Measurements from ENCODE around the gene ILDR1.

Gene ILDR1

DNA sequence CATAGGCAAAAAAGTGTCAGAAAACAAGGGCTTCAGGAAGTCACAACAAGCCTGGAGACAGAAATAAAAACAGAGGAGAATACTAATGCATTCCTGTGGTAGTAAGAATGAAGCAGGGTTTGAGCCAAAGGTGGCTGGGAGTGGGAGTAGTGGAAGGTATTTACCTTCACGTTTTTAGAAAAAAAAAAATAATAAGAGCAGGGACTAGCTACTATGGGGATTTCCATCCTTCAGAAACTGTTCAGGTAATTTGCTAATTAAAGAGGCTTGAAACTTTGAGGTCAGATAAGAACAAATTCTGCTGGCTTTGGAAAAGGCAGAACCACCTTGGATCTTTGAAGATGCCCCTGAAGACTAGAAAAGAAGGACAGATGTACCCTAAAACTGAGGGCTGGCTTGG is 18.4 kb downstream of the ILDR1 start:
- Mint-ChIP-seq H3K4me1 (peaks cover 29% of the 10 kb centered on the region), H3K4me3 (no peak overlapping the region), H3K27ac (peak overlapping the region; percentile 29), H3K36me3 (no peaks in the 10 kb centered on the region), H3K9me3 (no peaks in the 10 kb centered on the region)
- ATAC-seq (no peak), DNase-seq (ENCODE audit: low spot score in 2 of 2) (peak in 1 of 2 donors; percentile 2)

DNA sequence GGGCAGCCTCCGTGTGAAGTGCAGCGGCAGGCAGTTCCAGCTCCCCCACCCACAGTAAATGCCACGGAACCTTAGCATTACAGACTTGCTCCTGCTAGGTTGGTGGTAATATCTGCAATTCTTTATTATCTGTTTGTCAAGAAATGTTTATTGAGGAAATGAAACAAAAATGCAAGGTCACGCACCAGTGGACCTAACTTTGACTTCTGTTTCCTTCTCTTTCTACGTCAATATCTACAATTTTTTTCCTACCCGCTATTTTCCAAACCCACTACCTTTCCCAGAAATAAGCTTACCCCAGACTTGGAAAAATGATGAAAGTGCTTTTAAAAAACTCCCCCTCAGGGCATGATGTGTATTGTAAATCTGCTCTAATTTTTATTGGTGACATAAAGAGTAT is 18.9 kb downstream of the ILDR1 start:
- Mint-ChIP-seq H3K36me3 (no peaks in the 10 kb centered on the region), H3K27ac (peak overlapping the region; percentile 29), H3K4me1 (peaks cover 34% of the 10 kb centered on the region), H3K9me3 (no peaks in the 10 kb centered on the region), H3K4me3 (no peak overlapping the region)
- ATAC-seq = no peak
- peak in 1 of 2 donors; percentile 22 for DNase-seq (ENCODE audit: low spot score in 2 of 2)

DNA sequence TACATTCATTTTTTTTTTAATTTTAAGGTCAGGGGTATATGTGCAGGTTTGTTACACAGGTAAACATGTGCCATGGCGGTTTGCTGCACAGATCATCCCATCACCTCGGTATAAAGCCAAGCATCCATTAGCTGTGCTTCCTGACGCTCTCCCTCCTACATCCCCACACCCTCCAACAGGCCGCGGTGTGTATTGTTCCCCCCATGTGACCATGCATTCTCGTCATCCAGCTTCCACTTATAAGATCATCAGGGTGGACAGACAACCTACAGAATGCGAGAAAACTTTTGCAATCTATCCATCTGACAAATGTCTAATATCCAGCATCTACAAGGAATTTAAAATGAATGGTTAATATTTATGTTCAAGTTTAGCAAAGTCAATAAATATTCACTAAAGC is 19.4 kb downstream of the ILDR1 start:
- ATAC-seq (no peak), DNase-seq (ENCODE audit: low spot score in 2 of 2) (peak in 1 of 2 donors; percentile 4)
- peaks cover 39% of the 10 kb centered on the region for H3K4me1 Mint-ChIP-seq
- H3K36me3 Mint-ChIP-seq = no peaks in the 10 kb centered on the region
- H3K27ac Mint-ChIP-seq = peak overlapping the region; percentile 9
- H3K4me3 Mint-ChIP-seq = no peak overlapping the region
- H3K9me3 Mint-ChIP-seq = no peaks in the 10 kb centered on the region

DNA sequence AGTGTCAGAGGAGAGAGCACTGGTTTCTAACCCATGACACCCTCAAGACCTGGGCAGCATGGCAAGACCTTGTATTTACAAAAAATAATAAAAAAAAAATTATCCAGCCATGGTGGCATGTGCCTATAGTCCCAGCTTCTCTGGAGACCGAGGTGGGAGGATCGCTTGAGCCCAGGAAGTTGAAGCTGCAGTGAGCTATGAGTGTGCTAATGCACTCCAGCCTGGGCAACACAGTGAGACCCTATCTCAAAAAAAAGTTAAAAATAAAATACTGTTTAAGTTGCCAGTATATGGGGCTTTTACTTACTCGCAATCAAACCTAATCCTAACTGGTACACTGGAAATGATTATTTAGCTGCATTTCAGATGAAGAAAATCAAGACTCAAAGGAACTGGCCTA is 20.2 kb downstream of the ILDR1 start:
- ATAC-seq (no peak), DNase-seq (ENCODE audit: low spot score in 2 of 2) (peak in 1 of 2 donors; percentile 13)
- no peaks in the 10 kb centered on the region for H3K9me3 Mint-ChIP-seq

DNA sequence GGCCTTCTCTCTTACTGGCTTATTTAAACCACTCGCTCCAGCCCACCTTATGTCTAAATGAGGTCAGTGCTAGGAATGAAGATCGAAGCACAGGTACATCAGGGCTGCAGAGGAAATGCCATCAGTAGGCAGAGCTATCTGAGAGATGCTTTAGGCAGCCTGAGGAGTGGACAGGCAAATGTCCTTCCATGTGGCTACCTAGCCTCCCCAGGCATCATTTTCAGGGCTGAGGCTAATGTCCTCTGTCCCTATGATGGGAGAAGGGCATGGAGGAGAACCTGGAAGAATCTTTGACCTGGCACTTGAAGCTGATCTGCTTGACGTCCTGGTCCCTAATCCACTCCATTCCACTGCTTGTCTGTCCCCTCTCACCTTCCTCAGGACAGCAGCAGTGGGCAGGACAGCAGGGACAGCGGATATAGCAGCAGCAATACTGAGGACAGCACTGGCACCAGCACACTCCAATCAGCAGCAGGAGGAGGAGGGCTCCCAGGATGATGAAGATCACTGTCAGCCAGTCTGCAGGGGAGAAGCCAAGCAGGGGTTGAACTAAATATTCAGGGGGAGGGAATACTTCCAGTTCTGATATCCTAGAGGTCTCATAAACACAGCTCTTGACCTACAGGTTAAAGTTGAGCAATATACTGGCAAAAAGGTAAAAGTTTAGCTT is 21.0 kb downstream of the ILDR1 start:
- peaks cover 52% of the 10 kb centered on the region for H3K4me1 Mint-ChIP-seq

More for the DNA sequence above, 20.2 kb downstream of the ILDR1 start:
- no peaks in the 10 kb centered on the region for H3K36me3 Mint-ChIP-seq
- H3K4me3 Mint-ChIP-seq = no peak overlapping the region
- peaks cover 46% of the 10 kb centered on the region for H3K4me1 Mint-ChIP-seq
- no peak overlapping the region for H3K27ac Mint-ChIP-seq

DNA sequence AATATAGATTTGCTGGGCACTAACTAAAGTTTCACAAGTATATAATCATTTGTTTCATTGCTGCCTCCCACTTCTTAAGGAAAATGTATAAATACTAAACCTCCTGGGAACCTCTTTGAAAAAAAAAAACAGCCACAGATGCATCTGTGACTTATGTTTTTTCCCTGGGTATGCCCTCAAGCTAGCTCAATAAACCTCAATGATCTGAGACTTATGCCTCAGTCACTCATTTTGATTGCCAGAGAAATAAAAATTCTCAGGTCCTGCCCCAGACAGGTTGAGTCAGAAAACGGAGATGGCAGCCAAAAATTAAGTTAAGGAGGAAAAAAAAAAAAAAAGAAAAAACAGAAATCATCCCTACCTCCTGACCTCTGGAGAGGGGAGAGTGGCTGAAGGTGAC is 22.1 kb downstream of the ILDR1 start:
- Mint-ChIP-seq H3K9me3 (no peaks in the 10 kb centered on the region), H3K4me1 (peaks cover 57% of the 10 kb centered on the region)

More for the DNA sequence above, 21.0 kb downstream of the ILDR1 start:
- DNase-seq (ENCODE audit: low spot score in 2 of 2) (peak in 1 of 2 donors; percentile 45), ATAC-seq (no peak)
- Mint-ChIP-seq H3K4me3 (no peak overlapping the region), H3K36me3 (no peaks in the 10 kb centered on the region), H3K9me3 (no peaks in the 10 kb centered on the region), H3K27ac (no peak overlapping the region)

DNA sequence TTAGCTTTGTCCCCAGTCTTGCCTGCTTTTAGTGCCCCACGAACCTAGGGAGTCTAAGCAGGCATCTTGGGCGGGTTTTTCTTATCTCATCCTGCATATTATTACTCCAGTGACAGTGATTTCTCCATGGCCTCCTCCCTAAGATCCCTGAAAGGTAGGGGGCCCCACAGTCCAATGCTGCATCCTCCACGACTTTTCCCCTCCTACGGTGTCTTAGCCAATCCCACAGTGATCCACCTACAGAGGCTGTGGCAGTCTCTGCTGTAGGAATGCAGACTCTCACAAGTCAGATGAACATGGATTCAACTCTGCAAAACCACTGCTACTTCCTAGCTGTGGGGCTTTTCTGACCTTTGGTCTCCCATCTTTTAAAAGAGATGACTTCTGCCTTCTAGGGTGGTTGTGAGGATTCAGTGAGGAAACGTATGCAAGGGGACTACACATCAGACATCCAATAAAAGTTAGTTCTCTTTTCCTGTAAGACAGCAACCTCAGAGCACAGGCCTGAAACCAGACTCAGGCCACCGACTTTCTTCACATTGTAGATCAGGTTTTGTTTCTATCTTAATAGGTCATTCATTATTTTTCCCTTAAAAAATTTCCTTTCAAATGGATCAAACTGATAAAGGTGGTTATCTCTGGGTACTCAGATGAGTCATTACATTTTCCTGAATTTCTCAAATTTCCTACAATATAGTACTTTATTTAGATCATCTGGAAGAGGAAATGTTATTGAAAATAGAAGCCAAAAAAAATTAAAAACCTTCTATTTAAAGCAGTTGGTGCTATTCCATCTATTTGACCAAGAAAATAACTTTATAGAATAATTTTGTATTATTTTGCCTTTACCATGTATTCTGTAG is 23.2 kb downstream of the ILDR1 start:
- H3K36me3 Mint-ChIP-seq = no peaks in the 10 kb centered on the region
- H3K27ac Mint-ChIP-seq = peak overlapping the region; percentile 35
- DNase-seq (ENCODE audit: low spot score in 2 of 2) (peak in 1 of 2 donors; percentile 50), ATAC-seq (peak; percentile 6)
- H3K4me3 Mint-ChIP-seq = peak overlapping the region; percentile 2
- H3K9me3 Mint-ChIP-seq = no peaks in the 10 kb centered on the region
- peaks cover 53% of the 10 kb centered on the region for H3K4me1 Mint-ChIP-seq

More for the DNA sequence above, 22.1 kb downstream of the ILDR1 start:
- ATAC-seq = no peak
- H3K36me3 Mint-ChIP-seq = no peaks in the 10 kb centered on the region
- no peak for DNase-seq (ENCODE audit: low spot score in 2 of 2)
- H3K27ac Mint-ChIP-seq = no peak overlapping the region
- H3K4me3 Mint-ChIP-seq = no peak overlapping the region

DNA sequence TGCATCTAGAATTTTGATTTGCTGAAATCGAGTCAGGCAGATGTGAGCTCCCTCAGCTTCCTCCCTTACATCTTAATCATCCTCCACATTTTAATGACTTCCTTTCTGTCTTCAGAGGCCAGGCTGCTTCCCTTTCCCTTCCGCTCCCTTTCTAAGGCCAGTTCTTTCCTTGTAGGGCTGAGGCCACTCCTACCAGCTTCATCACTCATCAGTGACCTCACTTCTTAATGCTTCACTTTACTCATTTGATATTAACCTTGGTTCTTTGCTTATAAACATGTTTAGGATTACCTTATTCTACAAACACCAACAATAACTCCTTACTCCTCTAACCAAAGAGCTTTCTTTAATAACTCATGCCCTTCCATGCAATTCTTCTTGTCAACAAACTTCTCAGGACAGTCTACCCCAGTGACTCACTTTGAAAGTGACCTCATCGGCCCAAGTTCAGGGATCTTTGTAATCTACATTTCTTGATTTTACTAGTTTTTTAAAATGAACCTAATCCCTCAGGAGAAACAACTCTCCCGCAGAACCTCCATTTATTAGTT is 23.9 kb downstream of the ILDR1 start:
- Mint-ChIP-seq H3K27ac (peak overlapping the region; percentile 35), H3K36me3 (no peaks in the 10 kb centered on the region), H3K4me3 (peak overlapping the region; percentile 2), H3K4me1 (peaks cover 53% of the 10 kb centered on the region), H3K9me3 (no peaks in the 10 kb centered on the region)
- peak; percentile 69 for ATAC-seq
- peak in 1 of 2 donors; percentile 45 for DNase-seq (ENCODE audit: low spot score in 2 of 2)

DNA sequence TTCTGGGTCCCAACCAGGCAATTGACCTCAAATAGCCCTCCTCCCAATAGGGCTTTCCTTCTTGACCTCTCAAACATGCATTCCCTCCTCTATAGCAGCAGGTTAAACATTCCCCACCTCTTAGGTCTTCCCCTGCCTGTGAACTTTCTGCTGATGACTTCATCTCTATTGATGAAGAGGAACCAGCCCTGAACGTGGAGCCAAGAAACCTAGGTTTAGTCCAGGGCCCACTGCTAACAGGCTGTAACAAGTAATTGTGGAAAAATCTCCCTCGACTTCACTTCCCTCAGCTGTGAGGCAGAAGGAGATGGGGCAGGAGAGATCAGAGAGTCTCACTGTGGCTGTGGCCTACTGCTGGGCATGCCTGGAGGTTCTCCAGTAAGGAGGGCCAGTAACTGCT is 24.7 kb downstream of the ILDR1 start:
- Mint-ChIP-seq H3K36me3 (no peaks in the 10 kb centered on the region), H3K4me1 (peaks cover 48% of the 10 kb centered on the region), H3K9me3 (no peaks in the 10 kb centered on the region), H3K27ac (peak overlapping the region; percentile 35), H3K4me3 (no peak overlapping the region)
- DNase-seq (ENCODE audit: low spot score in 2 of 2) (peak in 1 of 2 donors; percentile 46), ATAC-seq (no peak)

DNA sequence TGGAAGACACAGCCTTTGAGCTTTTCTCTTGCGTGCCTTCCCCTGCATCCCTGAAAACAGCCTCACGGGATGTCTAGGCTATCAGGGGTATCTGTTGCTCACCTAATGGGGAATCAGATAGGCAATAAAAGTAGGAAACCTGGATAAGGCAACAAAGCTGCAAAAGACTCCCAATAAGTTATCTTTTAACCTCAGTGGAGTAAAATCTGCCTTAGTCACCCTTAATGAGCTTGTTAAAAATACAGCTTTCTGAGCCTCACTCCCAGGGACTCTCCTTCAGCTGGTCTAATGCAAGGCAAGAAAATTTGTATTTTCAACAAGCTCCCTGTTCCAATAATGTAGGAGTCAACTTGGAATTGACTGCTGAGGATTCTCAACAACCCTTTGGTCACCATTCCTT is 25.6 kb downstream of the ILDR1 start:
- no peak for ATAC-seq
- Mint-ChIP-seq H3K27ac (peak overlapping the region; percentile 3), H3K36me3 (no peaks in the 10 kb centered on the region), H3K9me3 (no peaks in the 10 kb centered on the region), H3K4me3 (no peak overlapping the region), H3K4me1 (peaks cover 48% of the 10 kb centered on the region)
- DNase-seq (ENCODE audit: low spot score in 2 of 2) = peak in 1 of 2 donors; percentile 40

DNA sequence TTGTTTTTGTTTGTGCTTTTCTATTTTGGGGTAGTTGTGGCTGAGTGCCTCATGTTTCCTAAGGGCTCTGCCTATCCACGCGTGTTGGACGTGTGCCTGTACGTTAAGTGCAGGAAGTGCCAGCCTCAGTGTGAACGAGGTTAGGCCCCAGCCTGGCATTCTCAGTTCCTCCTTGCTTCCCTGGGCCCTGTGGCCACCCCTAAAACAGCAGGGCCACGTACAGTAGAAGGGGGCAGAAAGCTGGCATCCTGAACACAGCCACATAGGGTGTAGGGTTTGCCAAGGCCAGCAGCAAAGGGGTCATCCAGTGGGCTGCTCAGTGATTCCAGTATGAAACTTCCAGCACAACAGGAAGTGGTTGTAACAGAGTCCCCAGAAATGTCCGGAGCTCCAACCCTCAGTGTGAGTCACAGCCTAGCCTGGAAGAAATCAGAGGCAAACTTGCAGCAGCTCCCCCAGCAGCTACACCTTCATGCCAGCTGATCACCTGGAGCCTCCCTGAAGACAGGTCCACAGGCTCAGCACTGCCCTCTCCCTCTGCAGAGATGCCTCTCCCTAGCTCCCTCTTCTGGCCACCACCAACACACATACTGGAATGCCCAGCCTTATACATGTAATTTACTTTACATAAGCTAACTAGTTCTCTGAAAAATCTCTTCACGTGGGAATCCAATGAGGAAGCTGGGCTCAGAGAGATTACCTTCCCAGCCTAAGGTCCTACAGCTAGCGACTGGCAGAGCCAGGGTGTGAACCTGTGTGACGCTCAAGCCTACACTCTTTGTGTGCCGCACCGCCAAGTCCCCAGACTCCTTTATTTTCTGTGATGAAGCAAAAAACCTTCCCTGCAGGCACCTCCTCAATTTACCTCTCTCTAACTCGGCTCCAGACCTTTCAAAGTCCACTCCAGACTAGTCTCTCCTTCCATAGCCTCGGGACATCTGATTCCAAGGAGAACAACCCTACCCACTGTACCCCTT is 26.6 kb downstream of the ILDR1 start:
- H3K9me3 Mint-ChIP-seq = no peaks in the 10 kb centered on the region
- ATAC-seq (peak; percentile 48), DNase-seq (ENCODE audit: low spot score in 2 of 2) (no peak)
- peak overlapping the region; percentile 3 for H3K27ac Mint-ChIP-seq
- H3K4me3 Mint-ChIP-seq = no peak overlapping the region
- peaks cover 42% of the 10 kb centered on the region for H3K4me1 Mint-ChIP-seq
- no peaks in the 10 kb centered on the region for H3K36me3 Mint-ChIP-seq

DNA sequence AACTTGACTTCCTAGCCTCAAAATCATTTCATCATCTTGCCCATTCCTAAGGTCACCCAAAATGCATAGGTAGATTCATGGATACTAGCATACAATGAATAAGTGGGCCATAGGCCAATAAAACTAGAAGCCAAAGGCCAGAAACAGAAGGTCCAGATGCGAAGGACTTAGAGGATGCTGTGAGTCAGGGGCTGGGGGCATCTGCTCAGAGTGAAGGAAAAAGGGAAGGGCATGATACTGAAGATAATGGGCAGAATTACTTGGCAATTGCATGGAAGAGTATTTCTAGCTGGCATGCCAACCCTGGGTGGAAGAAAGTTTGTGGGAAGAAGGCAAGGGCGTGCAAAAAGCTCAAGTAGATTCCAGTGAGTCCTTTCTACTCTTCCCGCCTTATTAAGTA is 27.5 kb downstream of the ILDR1 start:
- no peak overlapping the region for H3K4me3 Mint-ChIP-seq
- H3K27ac Mint-ChIP-seq = no peak overlapping the region
- ATAC-seq = no peak
- DNase-seq (ENCODE audit: low spot score in 2 of 2) = no peak
- H3K9me3 Mint-ChIP-seq = no peaks in the 10 kb centered on the region
- H3K36me3 Mint-ChIP-seq = no peaks in the 10 kb centered on the region
- H3K4me1 Mint-ChIP-seq = peaks cover 42% of the 10 kb centered on the region

DNA sequence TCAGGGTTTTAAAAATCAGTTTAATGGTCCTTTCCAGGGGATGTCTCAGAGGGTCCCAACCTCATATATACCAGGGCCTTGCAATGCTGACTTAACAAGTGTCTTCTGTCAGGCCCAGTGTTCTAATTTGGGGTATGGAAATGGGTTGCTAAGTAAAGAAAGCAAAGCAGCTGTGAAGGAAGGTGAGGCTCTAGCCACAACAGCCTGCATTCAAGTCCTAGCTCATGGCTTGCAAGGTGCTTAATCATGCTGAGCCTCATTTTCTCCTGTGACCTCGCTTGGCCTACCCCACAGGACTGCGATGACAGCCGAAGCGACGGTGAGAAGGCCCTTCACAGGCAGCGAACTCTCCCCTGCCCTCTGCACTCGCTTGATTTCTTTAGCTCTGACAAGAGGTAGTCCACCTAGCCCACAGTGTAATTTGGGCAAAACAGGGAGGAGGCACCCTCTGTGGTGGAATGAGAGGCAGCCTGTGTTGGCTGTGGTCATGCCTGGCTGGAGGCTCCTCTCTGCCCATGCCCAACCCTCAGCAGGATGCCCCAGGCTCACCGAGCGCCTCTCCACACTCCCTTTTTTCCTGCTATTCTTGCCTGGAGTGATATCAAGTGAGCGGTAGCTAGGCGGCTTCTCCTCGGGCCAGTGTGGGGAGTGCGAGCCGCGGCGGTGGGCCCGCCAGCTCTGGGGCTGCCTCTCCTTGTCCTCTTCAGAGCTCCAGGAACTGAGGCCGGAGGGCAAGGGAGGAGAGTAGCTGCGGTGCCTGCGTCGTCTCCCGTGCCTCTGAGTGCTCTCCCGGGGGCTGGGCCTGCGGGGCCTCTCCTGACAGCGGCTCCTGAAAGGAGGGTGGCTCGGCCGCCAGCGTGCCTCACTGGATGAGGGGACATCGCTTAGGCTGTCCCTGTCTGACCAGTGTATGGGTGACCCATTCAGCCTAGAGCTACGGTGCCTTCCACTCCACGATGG is 29.2 kb downstream of the ILDR1 start:
- DNase-seq (ENCODE audit: low spot score in 2 of 2) = no peak
- Mint-ChIP-seq H3K4me1 (peaks cover 39% of the 10 kb centered on the region), H3K4me3 (no peak overlapping the region), H3K27ac (no peak overlapping the region), H3K36me3 (no peaks in the 10 kb centered on the region), H3K9me3 (no peaks in the 10 kb centered on the region)
- no peak for ATAC-seq

DNA sequence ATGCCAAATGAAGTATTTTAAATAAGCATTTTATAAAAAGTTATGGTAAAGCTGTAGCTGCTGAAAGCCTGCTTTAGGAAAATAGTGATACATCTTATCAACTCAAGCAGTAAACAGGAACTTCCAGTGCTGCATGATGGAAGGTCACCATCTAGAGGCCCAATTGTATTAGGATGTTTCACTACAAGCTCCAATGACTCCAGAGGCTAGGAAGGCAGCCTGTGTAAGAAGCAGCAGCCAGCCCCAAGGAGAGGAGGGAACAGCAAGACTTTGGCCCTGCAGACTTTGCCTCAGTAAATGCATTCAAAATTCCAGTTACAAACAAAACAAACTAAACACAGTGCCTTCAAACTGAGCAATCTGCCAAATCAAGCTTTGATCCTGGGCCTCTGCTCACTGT is 32.1 kb downstream of the ILDR1 start:
- DNase-seq (ENCODE audit: low spot score in 2 of 2) (no peak), ATAC-seq (no peak)
- no peak overlapping the region for H3K27ac Mint-ChIP-seq
- H3K36me3 Mint-ChIP-seq = no peaks in the 10 kb centered on the region
- no peak overlapping the region for H3K4me3 Mint-ChIP-seq
- peaks cover 4% of the 10 kb centered on the region for H3K9me3 Mint-ChIP-seq
- peaks cover 13% of the 10 kb centered on the region for H3K4me1 Mint-ChIP-seq
